ENCODE measurements around the gene CACNA2D3.

DNA sequence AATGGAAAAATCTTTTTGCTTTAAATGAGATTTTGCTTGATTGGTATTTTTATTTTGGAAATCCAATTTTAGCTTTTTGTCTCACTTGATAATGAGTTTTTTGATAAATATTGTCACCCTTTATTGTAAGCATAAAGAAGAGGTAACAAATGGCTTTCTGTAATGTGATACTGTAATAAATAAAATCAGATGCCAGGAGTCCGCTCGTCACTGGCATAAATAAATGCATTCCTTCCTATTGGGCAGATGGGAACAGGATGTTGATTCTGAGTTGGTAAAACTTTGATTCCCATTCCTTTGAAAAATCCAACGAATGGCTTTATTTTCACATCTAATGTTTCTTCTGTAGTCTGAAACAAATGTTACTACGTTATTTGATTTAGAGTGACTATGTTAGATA lies 59.9 kb downstream of the CACNA2D3 start:
- no peak for TF ChIP-seq GATA2 (IDR thresholded peaks at IDR 0.05; ENCODE audit: low read depth, low read length)
- TF ChIP-seq GATA3 (IDR thresholded peaks at IDR 0.05; ENCODE audit: low read depth, low read length): no peak
